ENCODE results near the gene GPR17. TPM values are rescaled to one million over a fixed set of nuclear protein-coding genes. Genes with fewer than 3 reads are reported as not detected.

Gene GPR17
- total RNA-seq, 1 donor from 2014 or later, result 0.31 TPM

DNA sequence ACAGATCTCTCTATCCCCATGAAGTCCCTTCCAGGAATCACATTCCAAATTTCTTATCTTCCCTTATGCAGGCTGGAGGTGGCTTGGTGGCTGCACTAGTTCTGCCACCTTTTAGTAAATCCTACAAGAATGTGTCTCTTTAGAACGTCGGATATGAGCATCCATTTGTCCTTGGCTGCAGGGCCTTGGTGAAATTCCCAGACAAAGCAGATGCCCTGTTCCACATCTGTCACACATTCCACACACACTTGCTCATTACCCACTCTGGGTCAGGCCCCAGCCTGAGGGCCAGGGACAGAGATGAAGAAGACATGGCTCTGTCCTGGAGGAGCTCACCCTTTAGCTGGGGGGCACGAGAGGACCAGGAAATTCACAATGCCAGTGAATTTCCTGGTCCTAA is 31.2 kb upstream of the GPR17 start:
- DNase-seq, result no peak

DNA sequence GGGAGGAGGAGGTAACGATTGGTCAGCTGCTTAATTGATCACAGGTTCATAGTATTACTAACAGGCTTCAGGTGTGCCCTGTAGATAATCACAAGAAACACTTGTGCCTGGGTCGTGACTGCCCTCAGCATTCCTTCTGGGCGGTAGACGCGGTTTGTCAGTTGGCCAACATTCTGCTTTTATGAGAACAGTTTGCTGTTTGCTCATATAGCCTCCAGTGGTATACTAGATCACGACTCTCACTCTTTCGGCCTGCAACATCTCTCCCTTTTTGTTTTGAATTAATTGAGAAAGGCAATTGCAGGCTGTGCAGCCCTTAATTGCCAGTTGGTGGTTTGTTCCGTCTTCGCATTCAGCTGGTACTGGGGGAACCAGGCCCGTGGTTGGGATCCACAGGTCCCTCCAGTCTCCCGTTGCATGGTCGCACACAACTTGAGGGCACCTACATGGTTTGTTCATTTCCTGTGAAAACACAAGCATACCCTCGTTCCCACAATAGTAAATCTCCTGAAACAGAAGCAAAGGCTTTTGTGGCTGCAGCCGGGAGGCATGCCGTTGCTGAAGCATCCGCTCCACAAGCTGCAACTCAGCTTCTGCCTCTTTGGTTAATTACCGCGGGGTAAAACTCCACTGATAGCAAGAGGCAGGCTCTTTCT is 30.3 kb upstream of the GPR17 start:
- DNase-seq, result no peak

GRCh38 chr2:127618551-127619202 is 27.3 kb upstream of the GPR17 start:
- no peak for DNase-seq

DNA sequence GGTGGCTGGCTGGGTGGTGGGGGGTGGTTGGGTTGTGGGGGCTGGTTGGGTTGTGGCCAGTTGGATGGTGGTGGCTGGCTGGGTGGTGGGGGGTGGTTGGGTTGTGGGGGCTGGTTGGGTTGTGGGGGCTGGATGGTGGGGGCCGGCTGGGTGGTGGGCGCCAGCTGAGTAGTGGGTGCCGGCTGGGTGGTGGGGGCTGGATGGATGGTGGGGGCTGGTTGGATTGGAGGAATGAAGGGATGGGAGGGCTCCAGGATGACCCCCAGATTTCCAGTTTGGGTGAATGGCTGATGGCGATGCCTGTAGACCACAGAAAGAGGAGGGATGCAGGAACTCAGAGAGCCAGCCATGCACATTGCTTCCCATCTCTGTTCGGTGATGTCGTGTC is 26.8 kb upstream of the GPR17 start:
- DNase-seq, result no peak

DNA sequence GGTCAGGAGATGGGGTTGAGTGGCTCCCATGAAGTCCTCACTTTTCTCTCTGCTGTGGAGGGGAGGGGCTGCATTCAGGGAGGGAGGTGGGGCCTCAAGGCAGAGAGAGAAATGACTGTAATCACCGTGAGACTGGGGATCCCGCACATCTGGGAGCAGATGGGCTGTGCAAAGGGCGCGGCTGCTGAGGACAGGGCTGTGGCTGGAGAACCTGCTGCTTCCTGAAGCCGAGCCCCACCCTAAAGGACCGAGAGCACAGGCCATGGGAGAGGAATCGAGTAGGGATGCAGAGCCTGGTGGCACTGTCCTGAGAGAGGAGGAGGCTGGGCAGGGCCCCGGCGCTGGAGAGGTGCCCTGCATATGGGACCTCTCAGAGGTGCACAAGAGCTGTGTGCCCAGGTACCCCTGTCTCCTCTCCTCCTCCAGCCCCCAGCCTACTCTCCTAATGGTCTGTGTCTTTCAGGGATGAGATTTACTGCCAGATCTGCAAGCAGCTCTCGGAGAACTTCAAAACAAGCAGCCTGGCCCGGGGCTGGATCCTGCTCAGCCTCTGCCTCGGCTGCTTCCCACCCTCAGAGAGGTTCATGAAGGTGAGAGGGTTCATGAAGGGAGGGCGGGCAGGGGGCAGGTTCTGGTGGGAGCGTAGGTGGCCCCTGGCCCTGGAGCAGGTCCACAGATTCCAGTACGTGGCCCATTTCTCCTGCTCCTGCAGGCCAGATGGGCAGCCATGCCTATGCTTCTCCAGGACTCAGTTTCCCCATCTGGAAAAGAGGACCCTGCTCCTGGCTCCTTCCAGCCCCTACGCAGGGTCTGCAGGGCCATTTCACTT is 25.9 kb upstream of the GPR17 start:
- DNase-seq, result no peak

GRCh38 chr2:127620866-127621265 is 25.1 kb upstream of the GPR17 start:
- no peak for DNase-seq

DNA sequence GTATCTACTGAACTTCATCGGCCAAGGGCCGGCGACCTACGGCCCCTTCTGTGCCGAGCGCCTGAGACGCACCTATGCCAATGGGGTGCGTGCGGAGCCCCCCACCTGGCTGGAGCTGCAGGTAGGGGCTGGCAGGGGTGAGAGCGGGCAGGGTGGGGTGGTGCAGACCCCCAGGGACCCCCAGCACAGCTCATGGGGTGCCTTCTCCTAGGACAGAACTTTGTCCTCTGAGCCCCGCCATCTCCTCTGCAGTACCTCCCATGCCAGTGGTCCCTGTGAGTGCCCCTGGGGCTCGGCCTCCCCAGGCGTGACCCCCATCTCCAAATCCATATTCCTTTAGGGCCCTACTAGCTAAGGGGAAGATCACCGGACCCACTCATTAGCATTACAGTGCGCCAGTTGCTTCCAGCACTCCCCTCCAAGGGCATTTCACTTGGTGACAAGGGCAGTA is 23.9 kb upstream of the GPR17 start:
- DNase-seq, result no peak

- no peak for DNase-seq
Observed at GRCh38 chr2:127622561-127623387, 23.2 kb upstream of the GPR17 start.

DNA sequence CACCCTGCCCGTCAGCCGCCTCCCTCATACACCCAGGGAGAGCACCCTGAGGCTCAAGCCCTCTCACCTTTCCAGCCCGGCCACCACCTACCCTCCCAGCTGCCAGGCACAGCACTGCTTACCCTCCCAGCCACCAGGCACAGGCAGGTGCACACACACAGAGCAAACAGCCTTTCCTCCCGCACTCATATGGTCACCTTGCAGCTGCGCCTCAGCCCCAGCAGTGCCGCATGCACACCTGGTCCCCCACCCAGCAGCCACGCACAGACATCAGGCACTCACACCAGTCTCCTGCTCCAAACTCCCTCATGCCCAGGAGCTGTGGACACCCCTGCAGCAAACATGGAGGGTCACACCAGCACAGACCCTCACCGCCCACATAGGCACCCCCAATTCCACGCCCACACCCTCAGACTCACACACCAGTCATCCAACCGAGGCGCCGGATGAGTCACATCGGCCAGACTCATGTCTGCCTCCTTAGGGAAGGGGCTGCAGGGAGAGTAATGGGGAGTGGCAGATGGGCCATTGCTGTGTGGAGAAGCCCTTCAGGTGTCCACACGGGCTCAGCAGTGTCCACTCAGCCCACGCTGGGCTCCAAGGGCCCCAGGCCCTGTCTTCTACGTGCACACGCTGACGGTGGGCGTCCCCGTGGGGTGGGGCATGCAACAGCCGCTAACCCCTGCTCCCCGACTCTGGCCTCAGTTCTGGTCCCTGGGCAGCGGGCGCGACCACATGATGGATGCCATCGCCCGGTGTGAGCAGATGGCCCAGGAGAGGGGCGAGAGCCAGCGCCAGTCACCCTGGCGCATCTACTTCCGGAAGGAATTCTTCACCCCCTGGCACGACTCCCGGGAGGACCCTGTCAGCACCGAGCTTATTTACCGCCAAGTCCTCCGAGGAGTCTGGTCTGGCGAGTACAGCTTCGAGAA is 22.3 kb upstream of the GPR17 start:
- no peak for DNase-seq

- no peak for DNase-seq
Observed at GRCh38 chr2:127624320-127624755, 21.6 kb upstream of the GPR17 start.

GRCh38 chr2:127624756-127625571 is 21.0 kb upstream of the GPR17 start:
- DNase-seq, result no peak

GRCh38 chr2:127625572-127625951 is 20.4 kb upstream of the GPR17 start:
- no peak for DNase-seq

DNA sequence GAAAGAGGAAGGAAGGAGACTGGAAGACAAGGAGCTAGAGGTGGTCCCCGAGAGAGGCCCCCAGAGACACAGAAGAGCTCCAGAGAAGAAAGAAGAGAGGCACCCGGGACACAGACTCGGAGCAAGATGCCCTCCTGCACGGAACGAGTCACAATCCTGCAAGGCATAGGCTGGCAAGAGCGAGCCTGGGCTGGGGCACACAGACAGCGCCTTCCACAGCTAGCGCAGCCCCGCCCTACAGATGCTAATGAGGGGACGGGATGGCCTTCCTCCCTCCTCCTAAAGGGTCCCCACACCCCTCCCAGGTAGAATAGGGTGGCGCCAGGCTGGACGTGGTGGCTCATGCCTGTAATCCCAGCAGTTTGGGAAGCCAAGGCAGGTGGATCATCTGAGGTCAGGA is 19.8 kb upstream of the GPR17 start:
- no peak for DNase-seq

- DNase-seq, result no peak
Observed at GRCh38 chr2:127626917-127627739, 18.8 kb upstream of the GPR17 start.

DNA sequence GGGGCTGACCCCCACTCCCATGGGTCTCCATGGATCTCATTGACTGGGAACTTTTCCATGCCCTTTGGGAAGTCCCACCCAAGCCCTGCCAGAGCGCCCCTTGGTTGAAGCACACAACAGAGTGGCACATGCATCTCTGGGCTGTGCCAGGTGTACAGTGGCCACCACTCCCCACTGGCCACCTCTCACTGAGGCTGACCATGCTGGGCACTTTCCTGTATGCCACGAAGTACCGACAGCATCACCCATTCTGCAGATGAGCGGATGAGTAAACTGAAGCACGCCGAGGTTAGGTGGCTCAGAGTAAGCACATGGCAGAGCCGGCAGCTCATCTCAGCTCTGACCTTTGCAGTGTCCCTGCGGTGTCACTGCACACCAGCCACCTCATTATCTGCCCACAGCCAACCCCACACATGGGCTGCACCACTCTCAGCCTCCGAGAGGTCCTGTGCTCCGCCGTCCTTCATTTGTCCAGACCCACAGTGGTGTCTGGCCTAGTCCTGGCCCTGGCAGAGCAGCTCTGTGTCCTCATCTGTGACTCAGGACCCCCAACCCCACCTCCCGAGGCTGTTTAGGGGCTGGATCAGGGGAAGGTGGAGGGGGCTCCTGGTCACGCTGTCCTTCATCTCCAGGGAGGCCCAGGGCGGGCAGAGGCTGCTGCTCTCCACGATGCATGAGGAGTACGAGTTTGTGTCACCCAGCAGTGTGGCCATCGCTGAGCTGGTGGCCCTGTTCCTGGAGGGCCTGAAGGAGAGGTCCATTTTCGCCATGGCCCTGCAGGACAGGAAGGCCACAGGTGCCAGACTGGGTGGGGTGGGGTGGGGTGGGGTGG is 18.0 kb upstream of the GPR17 start:
- no peak for DNase-seq

DNA sequence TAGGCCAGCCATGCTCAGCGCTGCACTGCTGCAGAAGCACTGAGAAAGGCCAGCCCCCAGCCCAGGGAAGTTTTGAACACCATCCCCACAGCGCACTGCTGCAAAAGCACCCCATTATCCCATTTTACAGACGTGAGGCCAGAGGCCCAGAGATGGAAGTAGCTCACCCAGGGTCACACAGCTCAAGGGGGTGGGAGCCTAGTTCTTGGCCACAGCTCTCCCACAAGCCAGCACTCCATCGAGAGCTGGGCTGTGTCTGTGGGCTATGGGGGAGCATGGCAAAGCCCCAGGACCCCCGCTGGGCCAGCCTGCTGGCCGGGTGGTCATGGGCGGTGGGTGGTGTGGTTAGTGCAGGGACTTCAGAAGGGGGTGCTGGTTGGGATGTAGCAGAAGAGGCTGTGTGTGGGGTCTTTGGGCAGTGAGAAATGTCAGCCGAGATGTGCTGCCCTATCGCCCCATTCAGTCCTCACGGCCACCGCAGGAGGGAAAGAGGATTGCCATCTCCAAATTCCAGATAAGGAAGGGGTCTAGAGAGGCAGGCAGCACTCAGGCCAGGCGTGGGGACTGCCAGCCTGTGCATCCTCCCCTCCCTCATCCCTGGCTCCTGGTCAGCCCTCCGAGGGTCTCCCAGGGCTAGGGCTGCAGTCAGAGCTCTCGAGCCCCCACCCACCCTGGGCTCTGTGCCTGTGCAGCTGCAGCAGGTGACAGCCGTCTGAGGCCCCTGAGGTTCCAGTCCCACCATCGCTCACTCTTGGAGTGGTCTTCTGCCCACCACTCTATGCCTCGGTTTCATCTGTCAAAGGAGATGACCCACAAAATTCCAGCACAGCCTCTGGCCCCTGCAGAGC is 17.0 kb upstream of the GPR17 start:
- DNase-seq, result no peak

- no peak for DNase-seq
Observed at GRCh38 chr2:127629637-127630036, 16.3 kb upstream of the GPR17 start.

All from tongue (tissue), 2 donors.